ENCODE measurements around the gene VDAC2.

- TF ChIP-seq CREB1 (IDR thresholded peaks at IDR 0.05; ENCODE audit: low read depth) (no peak), NFIC (IDR thresholded peaks at IDR 0.05; ENCODE audit: low read depth, low read length) (no peak), JUND (IDR thresholded peaks at IDR 0.05; ENCODE audit: low read depth, low read length) (no peak), POLR2A (IDR thresholded peaks at IDR 0.05; ENCODE audit: low read depth, low read length) (no peak), ZNF217 (IDR thresholded peaks at IDR 0.05) (no peak), CBX3 (IDR thresholded peaks at IDR 0.05; ENCODE audit: borderline replicate concordance, low read depth) (no peak)
Measured at GRCh38 chr10:75265856-75266255, 55.3 kb downstream of the VDAC2 start.
